ENCODE results near the gene DBX1.
"Not testable (repeated sequence)": the region's sequence is repeated elsewhere in the genome, so short reads cannot be mapped to it uniquely, and the experiment has no call there.

DBX1 gene

DNA sequence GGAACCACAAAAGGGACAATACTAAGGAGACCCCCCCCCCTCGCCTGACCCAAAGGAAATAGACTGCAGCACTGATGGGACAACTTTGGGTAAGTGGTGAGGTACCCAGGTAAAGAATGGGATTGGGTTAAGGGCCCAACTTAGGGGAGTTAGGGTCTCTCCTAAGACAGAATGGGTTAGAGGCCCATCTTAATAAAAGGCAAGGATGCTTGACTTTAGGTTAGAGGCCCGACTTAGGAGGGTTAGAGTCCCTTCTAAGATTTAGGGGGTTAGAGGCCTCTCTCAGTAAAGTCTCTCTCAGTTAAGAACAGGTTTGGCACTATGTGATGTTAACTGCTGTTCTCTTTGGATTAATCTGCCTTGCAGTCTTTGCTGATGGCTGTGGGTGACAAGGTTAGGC is 41.0 kb upstream of the DBX1 start:
- TF ChIP-seq, protein P1, sequence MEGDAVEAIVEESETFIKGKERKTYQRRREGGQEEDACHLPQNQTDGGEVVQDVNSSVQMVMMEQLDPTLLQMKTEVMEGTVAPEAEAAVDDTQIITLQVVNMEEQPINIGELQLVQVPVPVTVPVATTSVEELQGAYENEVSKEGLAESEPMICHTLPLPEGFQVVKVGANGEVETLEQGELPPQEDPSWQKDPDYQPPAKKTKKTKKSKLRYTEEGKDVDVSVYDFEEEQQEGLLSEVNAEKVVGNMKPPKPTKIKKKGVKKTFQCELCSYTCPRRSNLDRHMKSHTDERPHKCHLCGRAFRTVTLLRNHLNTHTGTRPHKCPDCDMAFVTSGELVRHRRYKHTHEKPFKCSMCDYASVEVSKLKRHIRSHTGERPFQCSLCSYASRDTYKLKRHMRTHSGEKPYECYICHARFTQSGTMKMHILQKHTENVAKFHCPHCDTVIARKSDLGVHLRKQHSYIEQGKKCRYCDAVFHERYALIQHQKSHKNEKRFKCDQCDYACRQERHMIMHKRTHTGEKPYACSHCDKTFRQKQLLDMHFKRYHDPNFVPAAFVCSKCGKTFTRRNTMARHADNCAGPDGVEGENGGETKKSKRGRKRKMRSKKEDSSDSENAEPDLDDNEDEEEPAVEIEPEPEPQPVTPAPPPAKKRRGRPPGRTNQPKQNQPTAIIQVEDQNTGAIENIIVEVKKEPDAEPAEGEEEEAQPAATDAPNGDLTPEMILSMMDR (conservative IDR thresholded peaks at IDR 0.05; ENCODE audit: low read length), result no peak
- H3K4me3 ChIP-seq (ENCODE audit: low read length), result no peak overlapping the region
- no peak for DNase-seq (ENCODE audit: low read depth)

DNA sequence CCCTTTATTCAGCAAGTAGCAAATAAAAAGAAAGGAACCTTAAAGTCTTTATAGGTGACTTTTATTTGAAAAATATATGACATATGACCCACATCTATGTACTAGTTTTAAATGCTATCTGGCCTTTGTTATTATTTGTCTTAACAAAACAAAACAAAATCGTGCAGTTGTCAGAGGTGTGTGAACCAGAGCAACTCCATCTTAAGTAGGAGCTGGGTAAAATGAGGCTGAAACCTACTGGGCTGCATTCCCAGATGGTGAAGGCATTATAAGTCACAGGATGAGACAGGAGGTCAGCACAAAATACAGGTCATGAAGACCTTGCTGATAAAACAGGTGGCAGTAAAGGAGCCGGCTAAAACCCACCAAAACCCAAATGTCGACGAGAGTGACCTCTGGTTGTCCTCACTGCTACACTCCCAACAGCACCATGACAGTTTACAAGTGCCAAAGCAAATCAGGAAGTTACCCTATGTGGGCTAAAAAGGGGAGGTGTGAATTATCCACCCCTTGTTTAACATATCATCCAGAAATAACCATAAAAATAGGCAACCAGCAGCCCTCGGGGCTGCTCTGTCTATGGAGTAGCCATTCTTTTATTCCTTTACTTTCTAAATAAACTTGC is 40.2 kb upstream of the DBX1 start:
- DNase-seq (ENCODE audit: low read depth); H3K4me3 ChIP-seq (ENCODE audit: low read length): not testable (repeated sequence)

DNA sequence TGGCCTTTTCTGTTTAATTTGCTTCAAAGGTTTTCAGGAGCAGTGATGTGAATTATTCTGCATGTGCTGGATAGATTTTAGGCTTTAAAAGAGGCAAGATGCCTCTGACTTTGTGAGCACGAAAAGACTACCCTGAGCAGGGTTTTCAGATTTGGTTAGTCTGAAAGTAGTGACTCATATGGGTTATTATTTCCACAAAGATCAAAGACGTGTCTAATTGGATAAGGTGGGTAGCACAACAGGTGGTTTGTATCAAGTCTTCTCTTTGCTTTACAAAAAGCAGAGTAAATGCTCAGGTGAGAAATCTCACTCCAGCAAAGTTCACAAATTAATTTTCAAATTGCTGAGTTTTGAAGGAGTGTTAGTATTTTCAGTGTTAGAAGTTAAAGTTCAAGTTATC is 37.6 kb upstream of the DBX1 start:
- no peak for DNase-seq (ENCODE audit: low read depth)
- H3K4me3 ChIP-seq (ENCODE audit: low read length), result no peak overlapping the region
- TF ChIP-seq, protein P1 (conservative IDR thresholded peaks at IDR 0.05; ENCODE audit: low read length), result no peak

DNA sequence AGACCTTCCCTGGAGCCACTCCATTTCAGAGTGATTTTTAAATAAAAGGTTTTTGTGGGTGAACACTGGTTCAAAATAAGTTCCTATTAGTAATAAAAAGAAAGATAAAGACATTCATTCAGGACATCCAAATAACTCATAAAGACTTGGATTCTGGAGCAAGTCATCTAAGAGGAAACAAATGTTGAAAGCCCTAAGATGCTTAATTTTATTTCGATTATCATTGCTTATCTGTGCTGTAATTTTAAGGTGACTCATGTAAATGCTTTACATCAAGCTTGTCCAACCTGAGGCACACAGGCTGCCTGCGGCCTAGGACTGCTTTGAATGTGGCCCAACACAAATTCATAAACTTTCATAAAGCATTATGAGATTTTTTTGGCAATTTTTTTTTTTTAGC is 34.2 kb upstream of the DBX1 start:
- no peak overlapping the region for H3K4me3 ChIP-seq (ENCODE audit: low read length)
- TF ChIP-seq, protein P1 (conservative IDR thresholded peaks at IDR 0.05; ENCODE audit: low read length), result no peak
- DNase-seq (ENCODE audit: low read depth), result no peak

DNA sequence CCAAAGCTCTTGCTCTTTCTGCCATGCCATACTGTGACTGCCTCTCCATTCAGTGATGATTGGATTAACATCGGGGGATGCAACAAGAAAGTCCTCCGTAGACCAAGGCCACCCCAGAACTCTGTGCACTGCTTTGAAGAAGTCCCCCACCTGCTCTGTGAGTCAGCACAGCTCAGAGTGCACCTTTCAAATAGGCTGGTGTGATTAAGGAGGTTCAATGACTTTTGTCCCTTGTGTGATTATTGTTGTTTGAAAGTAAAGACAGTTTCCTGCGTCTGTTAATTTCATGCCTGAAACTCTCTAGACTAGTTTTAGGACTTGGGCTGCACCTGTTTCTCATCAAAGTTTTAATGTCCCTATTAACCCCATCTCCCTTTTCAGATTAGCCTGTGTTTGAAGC is 33.0 kb upstream of the DBX1 start:
- TF ChIP-seq, protein P1 (conservative IDR thresholded peaks at IDR 0.05; ENCODE audit: low read length), result no peak
- no peak overlapping the region for H3K4me3 ChIP-seq (ENCODE audit: low read length)
- DNase-seq (ENCODE audit: low read depth), result no peak

DNA sequence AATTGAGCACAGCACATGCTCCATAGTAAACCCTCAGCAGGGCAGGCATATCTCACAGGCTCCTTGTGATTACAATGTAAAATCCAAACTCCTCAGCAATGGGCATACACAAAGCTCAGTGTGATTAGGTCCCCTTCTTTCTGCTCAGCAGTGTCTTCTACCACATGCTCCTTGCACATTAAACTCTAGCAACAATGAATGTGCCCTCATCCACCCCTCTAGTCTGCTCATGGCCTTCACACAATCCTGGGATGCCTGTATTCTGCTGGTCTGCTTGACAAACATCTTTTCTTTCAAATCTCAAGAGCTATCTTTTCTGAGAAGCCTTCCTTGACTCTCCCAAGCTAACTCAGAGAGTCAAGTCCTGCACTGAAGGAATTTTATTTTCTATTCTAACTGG is 32.4 kb upstream of the DBX1 start:
- TF ChIP-seq, protein P1 (conservative IDR thresholded peaks at IDR 0.05; ENCODE audit: low read length), result no peak
- DNase-seq (ENCODE audit: low read depth), result no peak
- H3K4me3 ChIP-seq (ENCODE audit: low read length), result no peak overlapping the region

DNA sequence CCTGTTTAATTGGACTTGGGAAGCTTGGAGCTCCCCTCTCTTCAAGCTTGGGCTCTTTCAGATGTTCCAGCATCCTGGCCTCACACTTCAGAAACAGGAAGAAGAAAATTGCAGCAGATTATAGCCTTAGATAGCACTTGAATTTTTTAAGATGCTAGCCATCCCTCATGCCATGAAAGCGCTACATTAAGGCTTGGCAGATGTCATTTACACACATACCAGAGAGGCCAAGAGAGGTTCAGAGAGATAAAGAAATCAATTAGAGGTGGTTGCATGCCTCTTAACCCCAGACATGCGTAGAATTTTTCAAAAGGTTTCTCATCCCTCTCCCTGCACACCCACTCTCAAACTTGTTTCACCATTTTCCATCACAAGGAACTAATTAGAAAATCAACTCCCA is 31.9 kb upstream of the DBX1 start:
- DNase-seq (ENCODE audit: low read depth), result no peak
- no peak overlapping the region for H3K4me3 ChIP-seq (ENCODE audit: low read length)
- TF ChIP-seq, protein P1 (conservative IDR thresholded peaks at IDR 0.05; ENCODE audit: low read length), result no peak

DNA sequence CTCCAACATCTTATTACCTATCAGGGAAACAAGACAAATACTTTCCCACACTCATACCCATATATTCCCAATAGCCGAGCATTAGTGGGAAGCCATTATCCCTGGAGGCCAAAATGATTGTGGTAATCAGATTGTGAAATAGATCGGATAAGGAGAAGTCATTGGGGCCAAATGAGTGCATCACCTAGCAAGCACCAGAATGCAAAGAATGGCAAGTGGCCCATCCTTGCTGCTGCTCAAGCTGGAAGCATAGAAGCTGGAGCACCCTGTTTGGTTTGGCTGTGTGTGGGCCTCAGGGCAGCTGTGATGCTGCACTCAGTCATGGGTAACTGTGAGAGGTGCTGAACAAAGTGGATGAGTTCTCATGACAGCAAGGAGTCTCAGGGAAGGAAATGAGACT is 18.7 kb upstream of the DBX1 start:
- TF ChIP-seq, protein P1 (conservative IDR thresholded peaks at IDR 0.05; ENCODE audit: low read length), result no peak
- no peak overlapping the region for H3K4me3 ChIP-seq (ENCODE audit: low read length)
- no peak for DNase-seq (ENCODE audit: low read depth)
